Calu3 (cell line): ENCODE measurements around the gene DTX1. TPM values are rescaled to one million over a fixed set of nuclear protein-coding genes. Genes with fewer than 3 reads are reported as not detected.

ENCODE experiments used
- BruUV-seq: library from RNA; stranded (reverse); fragments of 400-500 nt; replicated peaks from 2 replicates; lab custom pipeline; 2021; lab: Mats Ljungman, UMichigan
- CTCF ChIA-PET: fragments of 300-600 bp; sonication (Branson Sonifier 250); formaldehyde crosslinking; loops from one replicate; lab custom pipeline; 2022; ENCODE audit warnings: antibody characterized with exemption; lab: Charles Lee
- DNase-seq: peaks from one replicate; pipeline ENCODE4 v3.0.0; 2022
- H3K27ac Mint-ChIP-seq: one replicate; pipeline ENCODE4 v1.8.0; 2022; ENCODE audit warnings: mixed read lengths; ENCODE audit not compliant: unreplicated experiment
- H3K27me3 Mint-ChIP-seq: one replicate; pipeline ENCODE4 v1.8.0; 2022; ENCODE audit warnings: mixed read lengths; ENCODE audit not compliant: unreplicated experiment
- H3K36me3 Mint-ChIP-seq: one replicate; pipeline ENCODE4 v1.8.0; 2022; ENCODE audit warnings: mild to moderate bottlenecking, moderate library complexity, mixed read lengths; ENCODE audit not compliant: insufficient read depth, unreplicated experiment
- H3K4me1 Mint-ChIP-seq: one replicate; pipeline ENCODE4 v1.8.0; 2022; ENCODE audit warnings: mild to moderate bottlenecking, low read depth, mixed read lengths; ENCODE audit not compliant: unreplicated experiment
- H3K4me3 Mint-ChIP-seq: one replicate; pipeline ENCODE4 v1.8.0; 2022; ENCODE audit warnings: mild to moderate bottlenecking, low read depth, moderate library complexity, mixed read lengths; ENCODE audit not compliant: unreplicated experiment
- H3K9me3 Mint-ChIP-seq: one replicate; pipeline ENCODE4 v1.8.0; 2022; ENCODE audit warnings: low read depth, mixed read lengths; ENCODE audit not compliant: unreplicated experiment
- intact Hi-C: fragments of 100-400 bp; cut with micrococcal nuclease; formaldehyde crosslinking; loops from one replicate; pipeline ENCODE4 v1.10.0; 2022; ENCODE audit not compliant: unreplicated experiment
- total RNA-seq: library from RNA; stranded (reverse); gene quantifications from 2 replicates; pipeline ENCODE4 v1.2.3, GENCODE V29; 2022
- TF ChIP-seq, protein P1 (sequence below): fragments of 200-600 bp; IDR thresholded peaks from one replicate; pipeline ENCODE4 v1.8.0; 2022; ENCODE audit warnings: antibody characterized with exemption; ENCODE audit not compliant: unreplicated experiment

Gene DTX1
- total RNA-seq, 1 experiment from 2014 or later = not detected

DNA sequence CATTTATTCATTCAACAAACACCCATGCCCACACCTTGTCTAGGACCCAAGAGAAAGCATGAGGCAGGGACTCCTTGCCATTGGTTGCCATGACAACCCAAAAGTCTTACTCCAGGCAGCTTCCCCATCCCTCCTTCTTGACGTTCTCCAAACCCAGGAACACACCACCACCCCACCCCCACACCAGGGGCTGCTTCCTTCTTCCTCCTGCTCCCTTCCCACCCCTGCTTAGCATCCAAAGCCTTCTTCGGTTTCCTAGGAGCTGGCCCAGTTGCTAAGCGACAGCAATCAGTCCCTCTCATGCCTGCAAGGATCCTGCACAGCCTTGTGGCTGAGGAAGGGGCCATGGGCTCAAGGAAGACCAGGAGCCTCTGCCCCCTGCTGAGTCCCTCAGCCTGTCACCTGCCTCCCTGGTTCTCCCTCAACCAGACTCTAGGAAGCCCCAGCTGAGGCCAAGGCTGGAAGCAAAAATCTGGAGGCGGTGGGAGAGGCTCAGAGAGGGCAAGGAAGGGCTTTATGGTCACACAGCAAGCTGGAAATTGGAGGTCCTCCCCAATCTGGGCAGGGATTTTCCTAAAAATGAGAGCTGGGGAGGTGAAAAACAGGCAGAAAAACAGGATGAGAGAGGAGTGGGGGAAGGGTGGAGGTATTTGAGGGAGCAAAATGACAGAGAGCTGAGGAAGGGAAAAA is 63.6 kb downstream of the DTX1 start:
- H3K4me1 Mint-ChIP-seq = no peaks in the 10 kb centered on the region
- peak overlapping the region; percentile 23 for H3K27ac Mint-ChIP-seq
- no peaks in the 10 kb centered on the region for H3K27me3 Mint-ChIP-seq
- H3K9me3 Mint-ChIP-seq = no peaks in the 10 kb centered on the region
- CTCF ChIA-PET = interaction anchor here (1.0 to 1.2 kb wide), 2 partner anchors 11 to 54 kb away, joined by 3 to 4 read pairs; no protein-coding TSS in a partner anchor
- intact Hi-C loops = no loop called here
- no TSS peak for BruUV-seq
- no peak overlapping the region for H3K4me3 Mint-ChIP-seq
- peaks cover 58% of the 10 kb centered on the region for H3K36me3 Mint-ChIP-seq
- DNase-seq = no peak
- TF ChIP-seq, protein P1, sequence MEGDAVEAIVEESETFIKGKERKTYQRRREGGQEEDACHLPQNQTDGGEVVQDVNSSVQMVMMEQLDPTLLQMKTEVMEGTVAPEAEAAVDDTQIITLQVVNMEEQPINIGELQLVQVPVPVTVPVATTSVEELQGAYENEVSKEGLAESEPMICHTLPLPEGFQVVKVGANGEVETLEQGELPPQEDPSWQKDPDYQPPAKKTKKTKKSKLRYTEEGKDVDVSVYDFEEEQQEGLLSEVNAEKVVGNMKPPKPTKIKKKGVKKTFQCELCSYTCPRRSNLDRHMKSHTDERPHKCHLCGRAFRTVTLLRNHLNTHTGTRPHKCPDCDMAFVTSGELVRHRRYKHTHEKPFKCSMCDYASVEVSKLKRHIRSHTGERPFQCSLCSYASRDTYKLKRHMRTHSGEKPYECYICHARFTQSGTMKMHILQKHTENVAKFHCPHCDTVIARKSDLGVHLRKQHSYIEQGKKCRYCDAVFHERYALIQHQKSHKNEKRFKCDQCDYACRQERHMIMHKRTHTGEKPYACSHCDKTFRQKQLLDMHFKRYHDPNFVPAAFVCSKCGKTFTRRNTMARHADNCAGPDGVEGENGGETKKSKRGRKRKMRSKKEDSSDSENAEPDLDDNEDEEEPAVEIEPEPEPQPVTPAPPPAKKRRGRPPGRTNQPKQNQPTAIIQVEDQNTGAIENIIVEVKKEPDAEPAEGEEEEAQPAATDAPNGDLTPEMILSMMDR = no peak

DNA sequence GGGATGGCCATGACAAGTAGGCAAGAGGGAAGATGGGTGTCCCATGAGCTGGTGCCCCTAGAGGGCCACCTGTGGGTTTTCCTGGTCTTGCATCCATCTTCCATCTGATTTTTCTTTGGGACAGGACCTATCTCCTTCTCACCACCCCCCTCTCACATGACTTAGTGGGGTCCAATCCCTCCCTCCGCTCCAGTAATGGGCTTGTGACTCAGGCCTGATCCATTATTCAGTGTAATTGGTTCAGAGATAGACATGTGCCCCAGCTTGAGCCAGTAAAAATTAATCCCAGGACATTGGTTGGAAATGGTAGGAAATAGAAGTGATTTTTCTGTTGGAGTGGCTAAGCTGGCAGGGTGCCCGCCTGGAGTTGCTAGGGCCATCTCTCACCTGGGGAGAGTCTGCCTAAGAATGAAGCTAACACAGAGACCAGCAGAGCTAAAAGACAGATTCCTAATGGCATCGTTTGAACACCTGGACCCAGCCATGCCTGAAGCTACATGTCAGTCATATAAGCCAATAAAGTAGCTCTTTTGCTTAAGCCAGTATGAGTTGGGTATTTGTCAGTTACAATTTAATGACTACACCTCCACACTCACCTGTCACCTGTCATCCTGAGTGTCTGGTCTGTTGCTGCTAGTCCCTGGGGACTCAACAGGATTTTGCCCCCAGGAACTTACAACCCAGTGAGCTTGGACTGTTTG is 64.3 kb downstream of the DTX1 start:
- TF ChIP-seq, protein P1 = no peak
- peaks cover 62% of the 10 kb centered on the region for H3K36me3 Mint-ChIP-seq
- H3K9me3 Mint-ChIP-seq = no peaks in the 10 kb centered on the region
- DNase-seq = no peak
- peak overlapping the region; percentile 23 for H3K27ac Mint-ChIP-seq
- no peak overlapping the region for H3K4me3 Mint-ChIP-seq
- no peaks in the 10 kb centered on the region for H3K4me1 Mint-ChIP-seq
- CTCF ChIA-PET = interaction anchor here (1.0 to 1.2 kb wide), 2 partner anchors 10 to 54 kb away, joined by 3 to 4 read pairs; no protein-coding TSS in a partner anchor
- intact Hi-C loops = no loop called here
- H3K27me3 Mint-ChIP-seq = no peaks in the 10 kb centered on the region
- BruUV-seq = no TSS peak

DNA sequence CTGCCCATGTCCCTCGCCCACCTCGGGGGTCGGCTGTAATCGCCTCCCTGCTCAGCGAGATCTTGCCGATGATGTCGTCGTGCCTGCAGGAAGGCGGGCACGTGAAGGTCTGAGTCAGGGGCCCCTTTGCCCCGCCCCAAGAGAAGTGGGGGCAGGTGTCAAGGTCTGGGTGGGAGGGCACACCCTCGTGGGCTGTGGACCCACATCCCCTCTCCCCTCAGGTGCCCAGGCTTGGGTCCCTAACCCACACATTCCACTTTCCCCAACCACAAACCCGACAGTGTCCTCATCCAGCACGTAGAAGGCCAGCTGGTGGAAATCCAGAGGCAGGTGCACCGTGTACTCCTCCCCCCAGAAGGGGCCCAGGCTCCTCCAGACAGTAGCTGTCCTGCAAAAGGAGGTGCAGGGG is 71.3 kb downstream of the DTX1 start:
- H3K4me3 Mint-ChIP-seq = no peak overlapping the region
- TF ChIP-seq, protein P1 = no peak
- no peak for DNase-seq
- no peaks in the 10 kb centered on the region for H3K27me3 Mint-ChIP-seq
- CTCF ChIA-PET = no interaction called here
- no peaks in the 10 kb centered on the region for H3K9me3 Mint-ChIP-seq
- H3K4me1 Mint-ChIP-seq = peaks cover 49% of the 10 kb centered on the region
- H3K27ac Mint-ChIP-seq = no peak overlapping the region
- intact Hi-C loops = no loop called here
- H3K36me3 Mint-ChIP-seq = peaks cover 39% of the 10 kb centered on the region
- BruUV-seq = no TSS peak

DNA sequence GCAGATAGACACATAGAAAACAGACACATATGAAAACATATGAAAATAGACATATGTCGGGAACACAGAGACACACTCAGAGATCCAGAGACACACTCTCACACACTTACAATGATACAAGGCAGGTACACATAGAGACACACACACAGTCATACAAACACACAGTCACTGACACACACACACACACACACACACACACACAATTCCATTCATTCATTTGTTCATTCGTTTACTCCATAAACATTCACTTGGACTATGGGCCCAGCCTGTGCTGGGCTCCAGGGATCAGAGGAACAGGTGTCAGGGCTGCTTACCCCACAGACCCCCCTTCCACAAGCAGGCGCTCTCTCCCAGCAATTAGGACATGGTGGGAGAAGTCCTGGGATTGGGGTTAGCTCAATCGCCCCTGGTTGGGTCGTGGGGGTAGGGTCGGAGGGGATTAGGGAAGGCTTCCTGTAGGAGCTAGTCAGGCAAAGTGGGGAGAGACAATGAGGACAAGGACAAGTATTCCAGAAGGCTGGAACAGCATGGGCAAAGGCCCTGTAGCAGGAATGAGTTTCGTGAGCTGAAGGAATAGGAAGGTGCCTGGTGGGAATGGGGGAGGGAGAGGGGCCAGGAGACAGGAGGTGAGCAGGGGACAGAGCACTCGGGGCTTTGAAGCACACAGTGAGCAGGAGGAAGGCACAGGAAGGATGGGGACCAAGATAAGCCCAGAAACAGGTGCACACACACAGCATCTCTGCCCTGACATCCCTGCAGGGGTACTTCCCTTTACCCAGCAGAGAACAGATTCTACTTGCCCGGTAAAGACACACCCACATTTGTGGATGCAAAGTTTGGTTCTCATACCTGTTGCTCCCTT is 72.5 kb downstream of the DTX1 start:
- BruUV-seq = no TSS peak
- Mint-ChIP-seq H3K9me3 (no peaks in the 10 kb centered on the region), H3K4me3 (no peak overlapping the region), H3K4me1 (peaks cover 52% of the 10 kb centered on the region), H3K36me3 (peaks cover 40% of the 10 kb centered on the region), H3K27ac (no peak overlapping the region), H3K27me3 (no peaks in the 10 kb centered on the region)
- intact Hi-C loops = no loop called here
- no peak for DNase-seq
- CTCF ChIA-PET = interaction anchor here (1.1 kb wide), 1 partner anchor 24 kb away, joined by 5 read pairs; no protein-coding TSS in a partner anchor
- TF ChIP-seq, protein P1 = no peak
